HG02973 (cell line): Measurements from ENCODE around the gene ANKH.

Source experiments
- ATAC-seq: cut with Tn5 transposase; IDR thresholded peaks from one replicate; pipeline ENCODE4 v1.9.1; 2021; ENCODE audit warnings: moderate library complexity; ENCODE audit not compliant: unreplicated experiment

Gene ANKH

GRCh38 chr5:14767053-14767452 is 104.5 kb downstream of the ANKH start:
- ATAC-seq, result no peak

GRCh38 chr5:14766584-14766983 is 105.0 kb downstream of the ANKH start:
- no peak for ATAC-seq

GRCh38 chr5:14765587-14765986 is 106.0 kb downstream of the ANKH start:
- no peak for ATAC-seq

DNA sequence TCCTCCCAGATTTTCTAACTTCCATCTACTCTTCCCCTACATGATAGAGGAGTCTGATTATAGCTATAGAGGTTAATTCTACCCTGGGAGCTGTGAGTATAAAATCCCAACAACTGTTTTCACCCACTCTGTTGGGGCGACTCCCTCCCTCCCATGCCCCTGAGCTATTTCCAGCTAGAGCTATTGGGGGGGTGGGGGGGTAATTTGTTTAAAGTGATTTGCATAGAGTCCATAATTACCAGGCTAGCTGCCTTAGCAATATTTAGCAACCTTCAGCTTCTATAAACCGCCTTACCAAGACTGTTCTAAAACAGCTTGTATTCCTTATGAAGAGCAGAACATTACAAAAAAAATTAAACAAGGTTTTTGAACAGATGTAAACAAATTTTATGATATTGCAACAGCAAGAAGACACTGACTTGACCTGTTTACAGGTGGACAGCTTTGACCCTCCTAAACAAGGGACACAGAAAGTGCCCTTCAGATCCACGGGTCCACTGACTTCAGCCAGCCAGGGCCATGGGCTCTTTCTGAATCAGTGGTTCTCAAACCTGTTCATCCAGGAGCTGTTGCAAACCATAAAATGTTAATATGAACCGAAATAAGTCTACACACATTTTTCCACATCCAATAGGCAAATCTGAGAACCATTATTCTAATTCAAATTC is 108.9 kb downstream of the ANKH start:
- no peak for ATAC-seq

DNA sequence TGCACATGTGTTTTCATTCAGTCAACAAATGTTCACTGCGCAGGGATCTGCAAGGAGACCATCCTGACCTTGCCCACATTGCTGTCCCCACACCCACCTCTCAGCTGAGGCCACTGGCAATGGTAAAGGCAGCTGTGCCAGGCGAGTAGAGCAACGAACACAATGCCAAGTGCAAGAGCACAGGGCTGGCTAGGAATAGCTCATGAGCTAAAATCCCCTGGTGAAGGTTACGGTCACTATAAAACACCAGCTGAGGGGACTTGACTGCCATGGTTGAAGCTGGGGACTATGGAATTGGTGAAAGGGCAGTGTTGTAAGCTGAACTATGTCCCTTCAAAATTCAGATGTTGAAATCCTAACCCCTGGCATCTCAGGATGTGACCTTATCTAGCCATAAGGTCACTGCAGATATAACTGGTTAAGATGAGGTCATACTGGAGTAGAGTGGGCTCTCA is 111.0 kb downstream of the ANKH start:
- no peak for ATAC-seq

DNA sequence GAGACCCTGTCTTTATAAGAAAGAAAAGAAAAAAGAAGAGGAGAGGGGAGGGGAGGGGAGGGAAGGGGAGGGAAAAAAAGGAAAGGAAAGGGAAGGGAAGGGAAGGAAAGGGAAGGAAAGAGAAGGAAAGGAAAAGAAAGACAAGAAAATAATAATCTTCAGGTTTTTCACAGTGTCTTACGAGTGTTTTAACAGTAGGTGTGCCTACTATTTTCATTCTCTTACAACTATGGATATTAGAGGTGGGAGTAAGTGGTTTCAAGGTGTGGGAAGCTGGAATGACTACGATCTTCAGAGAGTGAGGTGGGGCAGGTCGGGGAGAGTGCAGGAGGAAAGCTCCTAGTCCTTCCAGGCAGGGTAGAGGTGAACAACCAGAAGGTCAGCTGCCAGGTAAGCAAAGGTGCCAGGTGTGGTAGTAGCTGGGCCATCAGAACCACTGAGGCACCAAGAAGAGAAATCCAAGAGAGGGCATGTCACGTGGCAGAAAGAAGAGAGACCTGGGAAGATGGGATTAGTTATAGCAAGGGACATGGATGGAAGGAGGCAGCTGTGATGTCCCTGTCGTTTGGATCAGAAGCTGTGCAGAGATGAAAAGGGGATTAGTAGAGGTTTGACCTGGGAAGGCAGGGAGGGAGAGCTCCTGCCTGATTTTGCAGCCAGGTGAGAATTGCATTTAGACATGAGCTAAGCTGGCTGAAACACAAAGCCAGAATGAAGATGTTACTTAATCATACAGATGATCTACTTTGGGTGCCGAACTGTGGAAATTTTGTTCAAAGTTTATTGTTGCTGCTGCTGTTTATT is 111.6 kb downstream of the ANKH start:
- no peak for ATAC-seq

- no peak for ATAC-seq
Observed at GRCh38 chr5:14757850-14758249, 113.7 kb downstream of the ANKH start.

DNA sequence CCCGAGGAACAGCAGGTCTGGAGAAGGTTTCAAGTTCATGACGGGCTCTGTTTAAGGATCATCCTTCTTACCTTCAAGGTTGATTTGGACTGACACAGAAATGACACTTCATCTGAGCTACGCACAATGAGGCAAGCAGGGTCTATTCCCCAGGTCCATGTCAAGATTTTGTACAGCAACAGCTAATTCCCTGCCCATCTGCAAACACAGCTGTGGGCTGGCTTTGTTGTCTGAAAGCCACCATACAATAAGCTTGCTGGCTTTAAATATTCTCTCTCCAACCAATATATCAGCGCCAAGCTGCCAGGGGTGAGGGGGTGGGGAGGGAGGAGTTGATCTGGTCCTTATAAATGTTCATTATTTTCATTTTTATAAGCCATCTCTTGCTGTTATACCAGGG is 115.1 kb downstream of the ANKH start:
- ATAC-seq, result no peak

- no peak for ATAC-seq
Observed at GRCh38 chr5:14753947-14754346, 117.6 kb downstream of the ANKH start.

GRCh38 chr5:14753292-14753691 is 118.3 kb downstream of the ANKH start:
- ATAC-seq, result no peak

GRCh38 chr5:14752497-14753071 is 119.0 kb downstream of the ANKH start:
- no peak for ATAC-seq

GRCh38 chr5:14750712-14751111 is 120.9 kb downstream of the ANKH start:
- no peak for ATAC-seq

DNA sequence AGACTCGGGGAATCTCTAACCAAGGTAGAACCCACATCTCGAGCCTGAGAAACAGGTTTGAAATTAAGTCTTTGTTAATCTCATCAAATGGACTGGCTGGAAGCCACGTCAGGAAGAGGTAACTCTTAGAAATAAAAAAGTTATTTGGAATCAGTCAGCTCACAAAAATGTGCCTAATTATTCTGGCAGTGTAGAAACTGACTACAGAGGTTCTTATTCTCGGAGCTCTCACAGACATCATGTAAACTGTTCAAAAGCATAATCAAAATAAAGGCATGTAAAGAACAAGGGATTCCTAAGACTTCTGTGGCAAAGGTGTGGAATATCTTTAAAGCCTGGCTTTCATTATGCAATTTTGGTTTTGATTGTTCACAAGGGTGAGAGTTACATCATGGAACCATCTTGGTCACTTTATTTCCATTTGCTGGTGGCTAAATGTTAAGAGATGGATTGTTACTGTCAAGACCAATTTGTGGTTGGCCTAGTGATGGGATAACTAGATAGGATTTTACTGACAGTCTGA is 121.9 kb downstream of the ANKH start:
- no peak for ATAC-seq

DNA sequence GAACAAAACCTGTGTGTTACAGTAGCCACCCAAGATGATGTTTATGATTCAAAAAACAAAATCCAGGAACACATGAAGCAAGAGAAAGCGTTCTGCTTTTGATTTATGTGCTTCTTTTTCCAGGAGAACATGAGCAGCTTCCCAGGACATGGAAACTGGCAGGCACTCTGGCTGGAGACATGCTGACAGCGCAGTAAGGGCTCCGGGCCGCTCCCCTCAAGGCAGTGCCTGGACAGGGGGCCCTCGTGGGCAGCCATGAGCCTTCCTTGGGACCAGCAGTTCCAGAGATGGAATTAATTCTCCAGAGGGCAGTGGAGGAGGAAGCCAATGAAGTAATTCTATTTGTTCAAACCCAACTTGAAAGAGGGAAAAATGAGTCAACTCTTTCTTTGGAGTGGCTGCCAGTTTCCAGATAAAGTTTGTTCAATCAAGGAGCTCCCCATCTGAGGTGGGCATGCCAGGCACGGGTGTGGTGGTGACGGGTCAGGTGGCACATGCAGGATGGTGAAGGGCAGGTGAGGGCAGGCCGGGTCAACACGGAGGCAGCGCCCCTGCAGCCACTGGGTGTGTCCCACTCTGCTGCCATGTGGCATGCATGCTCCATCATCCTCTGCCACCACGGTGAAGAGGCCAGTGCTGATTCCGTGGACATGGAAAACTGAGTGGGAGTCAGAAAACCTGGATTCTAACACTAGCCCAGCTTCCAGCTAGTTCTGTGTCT is 123.2 kb downstream of the ANKH start:
- no peak for ATAC-seq

DNA sequence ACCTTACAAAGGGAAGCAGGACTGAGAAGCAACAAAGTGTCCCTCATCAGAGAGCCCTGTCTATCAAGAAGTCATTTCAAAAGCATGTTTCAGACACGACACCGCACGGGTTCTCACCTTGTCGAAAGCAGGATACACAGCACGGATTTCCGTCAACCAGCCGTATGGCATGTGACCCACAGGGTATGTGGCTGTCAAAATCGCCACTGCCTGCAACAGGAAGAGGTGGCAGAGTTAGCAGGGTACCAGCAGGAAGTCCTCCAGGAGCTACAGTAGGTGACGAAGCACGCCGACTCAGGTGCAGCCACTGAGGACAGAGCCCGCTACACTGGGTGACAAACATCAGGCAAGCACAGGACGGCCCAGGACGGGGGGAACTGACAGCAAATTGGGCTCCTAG is 125.8 kb downstream of the ANKH start:
- ATAC-seq, result no peak

DNA sequence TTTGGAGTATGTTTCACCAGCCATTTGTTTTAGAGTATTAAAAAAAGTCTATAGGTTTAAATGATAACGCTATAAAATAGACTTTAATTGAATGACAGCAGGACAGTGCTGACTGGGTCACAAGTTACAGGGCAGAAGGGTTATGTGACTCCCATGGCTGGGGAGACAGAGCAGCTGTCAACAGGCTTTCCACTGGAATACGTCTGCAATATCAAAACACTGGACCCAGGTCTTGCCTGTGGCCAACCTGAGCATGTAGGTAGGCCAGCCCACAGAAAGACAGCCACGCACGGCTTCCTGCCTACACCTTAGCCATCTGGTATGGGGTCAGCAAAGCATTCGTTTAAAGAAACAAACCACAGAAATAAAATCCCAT is 126.4 kb downstream of the ANKH start:
- no peak for ATAC-seq

- ATAC-seq, result no peak
Observed at GRCh38 chr5:14744296-14745187, 127.0 kb downstream of the ANKH start.

DNA sequence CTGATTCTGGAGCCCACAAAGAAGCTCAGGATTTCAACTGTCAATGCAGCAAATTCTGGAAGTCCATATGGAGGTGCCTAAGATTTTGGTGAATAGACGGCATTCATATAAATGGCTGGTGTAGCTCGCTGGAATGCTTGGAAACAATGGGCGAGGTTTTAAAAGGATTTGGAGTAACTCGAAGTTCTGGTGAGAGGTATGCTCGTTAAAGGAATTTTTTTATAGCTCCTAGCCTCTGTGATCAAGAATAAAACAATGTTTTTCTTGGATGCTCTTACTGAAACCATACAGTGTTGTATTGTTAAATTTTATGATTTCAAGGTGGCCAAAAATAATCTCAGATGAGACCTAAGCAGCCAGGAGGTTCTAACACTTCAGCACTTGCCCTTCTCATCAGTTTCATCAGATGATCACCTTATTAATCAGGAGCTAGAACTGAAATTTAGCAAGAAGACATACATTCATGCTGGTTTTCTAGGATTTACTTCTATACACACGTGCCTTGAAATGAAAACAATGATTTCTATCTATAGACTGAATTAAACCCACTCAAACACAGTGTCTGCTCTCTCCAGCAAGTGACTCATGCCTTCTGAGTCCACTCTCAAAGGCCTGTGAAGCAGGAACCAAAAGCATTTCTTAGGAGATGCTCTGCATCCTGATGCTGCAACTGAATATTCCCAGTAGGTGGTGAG is 127.8 kb downstream of the ANKH start:
- ATAC-seq, result no peak

- no peak for ATAC-seq
Observed at GRCh38 chr5:14742498-14742897, 129.1 kb downstream of the ANKH start.
